ENCODE measurements around the gene FARP2. TPM values are rescaled to one million over a fixed set of nuclear protein-coding genes. Genes with fewer than 3 reads are reported as not detected.

FARP2 gene
- total and polyA plus RNA-seq, 10 of the 15 experiments (the other 5 are each of a cell fraction or from before 2014, with no cell fraction given) = 5.5 to 67.5 (median 36.8) TPM

- TF ChIP-seq RB1 (IDR thresholded peaks at IDR 0.05; ENCODE audit: borderline replicate concordance) (no peak), HDGF (IDR thresholded peaks at IDR 0.05) (no peak), HCFC1 (IDR thresholded peaks at IDR 0.05; ENCODE audit: low read length) (no peak), ZZZ3 (IDR thresholded peaks at IDR 0.05; ENCODE audit: control insufficient read depth, insufficient read length, low read depth) (no peak), SIX5 (IDR thresholded peaks at IDR 0.05; ENCODE audit: low read depth, low read length, severe bottlenecking) (no peak)
Measured at GRCh38 chr2:241334813-241335212, 21.3 kb upstream of the FARP2 start (continued).

- ChIA-PET CTCF (interaction anchor here (0.7 to 1.6 kb wide), 3 partner anchors 11 to 52 kb away, joined by 3 to 4 read pairs (median 4); no protein-coding TSS in a partner anchor), POLR2A (no interaction called here), RAD21 (ENCODE audit: unreplicated experiment) (no interaction called here), SMC1A (ENCODE audit: uncharacterized antibody, unreplicated experiment) (interaction anchor here (1.0 to 1.2 kb wide), 3 partner anchors 9 to 52 kb away, joined by 3 to 6 read pairs (median 3); no protein-coding TSS in a partner anchor)
- no peaks in the 10 kb centered on the region for H3K9me3 ChIP-seq (replicated peaks; ENCODE audit: control insufficient read depth, insufficient read depth, low read length)
- H3K79me2 ChIP-seq (ENCODE audit: control insufficient read depth, insufficient read depth, low read length) = peaks cover 2% of the 10 kb centered on the region
- H2AFZ ChIP-seq (ENCODE audit: control insufficient read depth, low read depth, low read length) = no peak overlapping the region
- ATAC-seq (no peak), FAIRE-seq (no peak), DNase-seq (ENCODE audit: low read depth, low spot score) (no peak)
- peaks cover 2% of the 10 kb centered on the region; the same call in 1 of the 2 replicates for H4K20me1 ChIP-seq (ENCODE audit: control insufficient read depth, insufficient read depth)
- H3K4me3 ChIP-seq = no peak overlapping the region
- in situ Hi-C loops (cut with MboI) (no loop called here), intact Hi-C loops (cut with micrococcal nuclease; ENCODE audit: unreplicated experiment) (no loop called here)
- H3K4me1 ChIP-seq (ENCODE audit: control insufficient read depth, insufficient read depth, low read length) = peaks cover 14% of the 10 kb centered on the region
- no peaks in the 10 kb centered on the region for H3K27me3 ChIP-seq (replicated peaks in 1 of 2; ENCODE audit: control insufficient read depth in 2 of 2, insufficient read depth in 2 of 2, low read length in 1 of 2)
- no peak overlapping the region for H3K27ac ChIP-seq (ENCODE audit: control insufficient read depth, insufficient read depth)
- H3K9ac ChIP-seq (ENCODE audit: control insufficient read depth, insufficient read depth, low read length) = no peak overlapping the region
- H3K4me2 ChIP-seq (ENCODE audit: control insufficient read depth, insufficient read depth) = no peak overlapping the region
- 72% methylated on average over 8 of the region's 8 CpGs for whole genome bisulfite sequencing (ENCODE audit: insufficient coverage, insufficient replicate concordance, low lambda C conversion rate, missing lambda C conversion rate)
- BruUV-seq (replicated peaks) = no TSS peak
- peaks cover 15 to 54% of the 10 kb centered on the region in 2 experiments for H3K36me3 ChIP-seq (ENCODE audit: control insufficient read depth in 2 of 2, insufficient read depth in 2 of 2, low read length in 1 of 2)
- TF ChIP-seq, protein P1, sequence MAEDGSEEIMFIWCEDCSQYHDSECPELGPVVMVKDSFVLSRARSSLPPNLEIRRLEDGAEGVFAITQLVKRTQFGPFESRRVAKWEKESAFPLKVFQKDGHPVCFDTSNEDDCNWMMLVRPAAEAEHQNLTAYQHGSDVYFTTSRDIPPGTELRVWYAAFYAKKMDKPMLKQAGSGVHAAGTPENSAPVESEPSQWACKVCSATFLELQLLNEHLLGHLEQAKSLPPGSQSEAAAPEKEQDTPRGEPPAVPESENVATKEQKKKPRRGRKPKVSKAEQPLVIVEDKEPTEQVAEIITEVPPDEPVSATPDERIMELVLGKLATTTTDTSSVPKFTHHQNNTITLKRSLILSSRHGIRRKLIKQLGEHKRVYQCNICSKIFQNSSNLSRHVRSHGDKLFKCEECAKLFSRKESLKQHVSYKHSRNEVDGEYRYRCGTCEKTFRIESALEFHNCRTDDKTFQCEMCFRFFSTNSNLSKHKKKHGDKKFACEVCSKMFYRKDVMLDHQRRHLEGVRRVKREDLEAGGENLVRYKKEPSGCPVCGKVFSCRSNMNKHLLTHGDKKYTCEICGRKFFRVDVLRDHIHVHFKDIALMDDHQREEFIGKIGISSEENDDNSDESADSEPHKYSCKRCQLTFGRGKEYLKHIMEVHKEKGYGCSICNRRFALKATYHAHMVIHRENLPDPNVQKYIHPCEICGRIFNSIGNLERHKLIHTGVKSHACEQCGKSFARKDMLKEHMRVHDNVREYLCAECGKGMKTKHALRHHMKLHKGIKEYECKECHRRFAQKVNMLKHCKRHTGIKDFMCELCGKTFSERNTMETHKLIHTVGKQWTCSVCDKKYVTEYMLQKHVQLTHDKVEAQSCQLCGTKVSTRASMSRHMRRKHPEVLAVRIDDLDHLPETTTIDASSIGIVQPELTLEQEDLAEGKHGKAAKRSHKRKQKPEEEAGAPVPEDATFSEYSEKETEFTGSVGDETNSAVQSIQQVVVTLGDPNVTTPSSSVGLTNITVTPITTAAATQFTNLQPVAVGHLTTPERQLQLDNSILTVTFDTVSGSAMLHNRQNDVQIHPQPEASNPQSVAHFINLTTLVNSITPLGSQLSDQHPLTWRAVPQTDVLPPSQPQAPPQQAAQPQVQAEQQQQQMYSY (CRISPR knock-in tag; IDR thresholded peaks at IDR 0.05) = no peak
- TF ChIP-seq MEF2B (IDR thresholded peaks at IDR 0.05; ENCODE audit: partially characterized antibody, poor library complexity, severe bottlenecking) (no peak), ETV6 (conservative IDR thresholded peaks at IDR 0.05 in 1 of 2, IDR thresholded peaks at IDR 0.05 in 1 of 2; ENCODE audit: borderline replicate concordance in 1 of 2, low read depth in 1 of 2) (no peak), CHD2 (IDR thresholded peaks at IDR 0.05; ENCODE audit: borderline replicate concordance, low read depth, low read length) (no peak), SMAD1 (IDR thresholded peaks at IDR 0.05; ENCODE audit: low read depth, partially characterized antibody) (no peak), ASH2L (IDR thresholded peaks at IDR 0.05; ENCODE audit: borderline replicate concordance, low read depth) (no peak), KDM1A (IDR thresholded peaks at IDR 0.05; ENCODE audit: borderline replicate concordance) (no peak)
- TF ChIP-seq, protein P2, sequence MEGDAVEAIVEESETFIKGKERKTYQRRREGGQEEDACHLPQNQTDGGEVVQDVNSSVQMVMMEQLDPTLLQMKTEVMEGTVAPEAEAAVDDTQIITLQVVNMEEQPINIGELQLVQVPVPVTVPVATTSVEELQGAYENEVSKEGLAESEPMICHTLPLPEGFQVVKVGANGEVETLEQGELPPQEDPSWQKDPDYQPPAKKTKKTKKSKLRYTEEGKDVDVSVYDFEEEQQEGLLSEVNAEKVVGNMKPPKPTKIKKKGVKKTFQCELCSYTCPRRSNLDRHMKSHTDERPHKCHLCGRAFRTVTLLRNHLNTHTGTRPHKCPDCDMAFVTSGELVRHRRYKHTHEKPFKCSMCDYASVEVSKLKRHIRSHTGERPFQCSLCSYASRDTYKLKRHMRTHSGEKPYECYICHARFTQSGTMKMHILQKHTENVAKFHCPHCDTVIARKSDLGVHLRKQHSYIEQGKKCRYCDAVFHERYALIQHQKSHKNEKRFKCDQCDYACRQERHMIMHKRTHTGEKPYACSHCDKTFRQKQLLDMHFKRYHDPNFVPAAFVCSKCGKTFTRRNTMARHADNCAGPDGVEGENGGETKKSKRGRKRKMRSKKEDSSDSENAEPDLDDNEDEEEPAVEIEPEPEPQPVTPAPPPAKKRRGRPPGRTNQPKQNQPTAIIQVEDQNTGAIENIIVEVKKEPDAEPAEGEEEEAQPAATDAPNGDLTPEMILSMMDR (IDR thresholded peaks at IDR 0.05 in 2 of 3, conservative IDR thresholded peaks at IDR 0.05 in 1 of 3; ENCODE audit: control insufficient read depth in 2 of 3, extremely low read depth in 1 of 3, insufficient read depth in 1 of 3, low read depth in 3 of 3, low read length in 3 of 3) = no peak
- TF ChIP-seq, protein P3, sequence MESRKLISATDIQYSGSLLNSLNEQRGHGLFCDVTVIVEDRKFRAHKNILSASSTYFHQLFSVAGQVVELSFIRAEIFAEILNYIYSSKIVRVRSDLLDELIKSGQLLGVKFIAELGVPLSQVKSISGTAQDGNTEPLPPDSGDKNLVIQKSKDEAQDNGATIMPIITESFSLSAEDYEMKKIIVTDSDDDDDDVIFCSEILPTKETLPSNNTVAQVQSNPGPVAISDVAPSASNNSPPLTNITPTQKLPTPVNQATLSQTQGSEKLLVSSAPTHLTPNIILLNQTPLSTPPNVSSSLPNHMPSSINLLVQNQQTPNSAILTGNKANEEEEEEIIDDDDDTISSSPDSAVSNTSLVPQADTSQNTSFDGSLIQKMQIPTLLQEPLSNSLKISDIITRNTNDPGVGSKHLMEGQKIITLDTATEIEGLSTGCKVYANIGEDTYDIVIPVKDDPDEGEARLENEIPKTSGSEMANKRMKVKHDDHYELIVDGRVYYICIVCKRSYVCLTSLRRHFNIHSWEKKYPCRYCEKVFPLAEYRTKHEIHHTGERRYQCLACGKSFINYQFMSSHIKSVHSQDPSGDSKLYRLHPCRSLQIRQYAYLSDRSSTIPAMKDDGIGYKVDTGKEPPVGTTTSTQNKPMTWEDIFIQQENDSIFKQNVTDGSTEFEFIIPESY (IDR thresholded peaks at IDR 0.05) = no peak
Measured at GRCh38 chr2:241339839-241340630, 16.1 kb upstream of the FARP2 start.

Data from GM12878 (cell line).